ENCODE results near the gene DAP. TPM values are rescaled to one million over a fixed set of nuclear protein-coding genes. Genes with fewer than 3 reads are reported as not detected.

DAP gene
- total and polyA plus RNA-seq, 10 donors: 29.4 to 111 (median 65.2) TPM

DNA sequence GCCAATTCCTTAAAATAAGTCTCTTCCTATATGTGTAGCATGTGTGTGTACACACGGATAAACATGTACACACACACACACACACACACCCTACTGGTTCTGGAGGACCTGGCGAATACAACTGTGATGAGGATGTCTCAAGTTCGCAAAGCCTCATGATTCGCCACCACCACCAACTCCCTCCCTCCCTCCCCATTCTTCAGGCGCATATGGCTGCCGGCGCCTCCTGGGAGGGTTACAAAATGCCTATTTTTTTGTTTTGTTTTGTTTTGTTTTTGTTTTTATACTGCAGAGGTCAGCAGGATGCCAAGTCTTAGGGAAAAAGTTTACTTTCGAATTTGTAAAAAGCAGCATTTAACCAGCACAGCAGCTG lies 88.0 kb downstream of the DAP start:
- DNase-seq: no peak
- TF ChIP-seq POLR2A (IDR thresholded peaks at IDR 0.05) (no peak), POLR2AphosphoS5 (IDR thresholded peaks at IDR 0.05) (no peak)
- TF ChIP-seq, protein P1, sequence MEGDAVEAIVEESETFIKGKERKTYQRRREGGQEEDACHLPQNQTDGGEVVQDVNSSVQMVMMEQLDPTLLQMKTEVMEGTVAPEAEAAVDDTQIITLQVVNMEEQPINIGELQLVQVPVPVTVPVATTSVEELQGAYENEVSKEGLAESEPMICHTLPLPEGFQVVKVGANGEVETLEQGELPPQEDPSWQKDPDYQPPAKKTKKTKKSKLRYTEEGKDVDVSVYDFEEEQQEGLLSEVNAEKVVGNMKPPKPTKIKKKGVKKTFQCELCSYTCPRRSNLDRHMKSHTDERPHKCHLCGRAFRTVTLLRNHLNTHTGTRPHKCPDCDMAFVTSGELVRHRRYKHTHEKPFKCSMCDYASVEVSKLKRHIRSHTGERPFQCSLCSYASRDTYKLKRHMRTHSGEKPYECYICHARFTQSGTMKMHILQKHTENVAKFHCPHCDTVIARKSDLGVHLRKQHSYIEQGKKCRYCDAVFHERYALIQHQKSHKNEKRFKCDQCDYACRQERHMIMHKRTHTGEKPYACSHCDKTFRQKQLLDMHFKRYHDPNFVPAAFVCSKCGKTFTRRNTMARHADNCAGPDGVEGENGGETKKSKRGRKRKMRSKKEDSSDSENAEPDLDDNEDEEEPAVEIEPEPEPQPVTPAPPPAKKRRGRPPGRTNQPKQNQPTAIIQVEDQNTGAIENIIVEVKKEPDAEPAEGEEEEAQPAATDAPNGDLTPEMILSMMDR (IDR thresholded peaks at IDR 0.05 in 8 of 11, conservative IDR thresholded peaks at IDR 0.05 in 3 of 11): no peak
- Histone ChIP-seq H3K4me1 (peaks cover 0 to 23% (median 0%) of the 10 kb centered on the region in 6 donors), H3K36me3 (peaks cover 0 to 13% (median 8%) of the 10 kb centered on the region in 6 donors), H3K9me3 (peaks cover 0 to 12% (median 3%) of the 10 kb centered on the region in 8 donors), H3K27me3 (replicated peaks in 1 of 7) (no peaks in the 10 kb centered on the region), H3K27ac (no peak overlapping the region), H3K4me3 (no peak overlapping the region)
- 82 to 86% (median 85%) methylated on average over 8 of the region's 8 CpGs for WGBS, 5 donors
- intact Hi-C loops (cut with DNase I; ENCODE audit: low total_unique reads): no loop called here

DNA sequence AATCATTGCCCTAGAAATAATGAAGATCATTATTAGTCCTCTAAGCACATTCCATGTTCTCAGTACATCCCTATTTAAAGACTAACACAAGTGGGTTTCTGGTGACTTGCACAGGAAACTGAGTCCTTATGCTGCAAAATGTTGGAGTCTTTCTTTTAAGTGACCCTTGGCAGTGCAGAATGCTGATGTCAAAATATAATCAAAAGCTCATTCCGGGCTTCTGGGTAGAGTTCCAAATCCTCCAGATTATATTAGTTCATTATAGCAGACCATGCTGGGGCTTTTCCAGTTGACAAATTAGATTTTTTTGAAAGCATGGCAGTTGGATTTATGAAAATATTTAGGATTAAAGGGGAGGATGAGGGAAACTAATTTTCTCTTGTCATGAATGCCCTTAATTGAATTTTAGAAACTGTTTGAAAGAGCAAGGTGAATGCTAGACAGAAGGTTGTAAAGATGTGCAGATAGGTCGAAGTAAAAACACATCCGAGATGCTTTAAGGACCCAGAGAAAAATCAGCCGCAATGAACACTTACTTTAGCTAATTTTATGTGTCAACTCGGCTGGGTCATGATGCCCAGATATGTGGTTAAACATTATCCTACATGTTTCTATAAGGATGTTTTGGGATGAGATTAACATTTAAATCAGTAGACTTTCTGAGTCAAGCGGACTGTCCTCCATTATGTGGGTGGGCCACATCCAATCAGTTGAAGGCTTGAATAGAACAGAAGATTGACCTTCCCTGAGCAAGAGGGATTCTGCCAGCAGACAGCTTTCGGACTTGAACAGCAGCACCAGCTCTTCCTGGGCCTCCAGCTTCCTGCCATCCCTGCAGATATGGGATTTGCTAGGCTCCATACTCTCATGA lies 88.7 kb downstream of the DAP start:
- peaks cover 0 to 23% (median 0%) of the 10 kb centered on the region in 6 donors for H3K4me1 ChIP-seq

GRCh38 chr5:10671041-10672008 lies 89.7 kb downstream of the DAP start:
- H3K9me3 ChIP-seq: no peaks in the 10 kb centered on the region
- no peaks in the 10 kb centered on the region for H3K27me3 ChIP-seq (replicated peaks in 1 of 7)
- WGBS, 5 donors: 66 to 84% (median 73%) methylated on average over 14 of the region's 14 CpGs
- H3K27ac ChIP-seq: no peak overlapping the region
- DNase-seq: no peak
- H3K4me3 ChIP-seq: no peak overlapping the region
- TF ChIP-seq, protein P1 (IDR thresholded peaks at IDR 0.05 in 8 of 11, conservative IDR thresholded peaks at IDR 0.05 in 3 of 11): no peak
- no peak for TF ChIP-seq POLR2AphosphoS5 (IDR thresholded peaks at IDR 0.05)
- TF ChIP-seq POLR2A (IDR thresholded peaks at IDR 0.05): no peak
- intact Hi-C loops (cut with DNase I; ENCODE audit: low total_unique reads): no loop called here
- H3K4me1 ChIP-seq: peaks cover 0 to 23% (median 0%) of the 10 kb centered on the region in 6 donors
- H3K36me3 ChIP-seq: no peaks in the 10 kb centered on the region

More for the DNA sequence above, 88.7 kb downstream of the DAP start:
- TF ChIP-seq, protein P1 (IDR thresholded peaks at IDR 0.05 in 8 of 11, conservative IDR thresholded peaks at IDR 0.05 in 3 of 11): no peak
- TF ChIP-seq POLR2AphosphoS5 (IDR thresholded peaks at IDR 0.05): no peak
- TF ChIP-seq POLR2A (IDR thresholded peaks at IDR 0.05): no peak
- intact Hi-C loops (cut with DNase I; ENCODE audit: low total_unique reads): no loop called here
- Histone ChIP-seq H3K9me3 (peaks cover 0 to 6% (median 2%) of the 10 kb centered on the region in 8 donors), H3K27ac (no peak overlapping the region), H3K4me3 (no peak overlapping the region), H3K36me3 (peaks cover 0 to 7% (median 2%) of the 10 kb centered on the region in 6 donors), H3K27me3 (replicated peaks in 1 of 7) (no peaks in the 10 kb centered on the region)
- 85 to 96% (median 92%) methylated on average over 7 of the region's 7 CpGs for WGBS, 5 donors
- DNase-seq: no peak

All from spleen (tissue), 11 donors.